Fibroblast of skin of scalp (primary cell): ENCODE results near the gene ACAP2. TPM values are rescaled to one million over a fixed set of nuclear protein-coding genes. Genes with fewer than 3 reads are reported as not detected.
"Not testable (repeated sequence)": the region's sequence is repeated elsewhere in the genome, so short reads cannot be mapped to it uniquely, and the experiment has no call there.

Experiments
- DNase-seq: peaks from one replicate; pipeline ENCODE4 v3.0.0-alpha.2; 2013
- polyA plus RNA-seq, 2 experiments: library from polyadenylated mRNA; unstranded; fragments of 120-200 nt; gene quantifications; one replicate each; pipeline ENCODE4 v1.2.1, GENCODE V29; 2013; ENCODE audit not compliant: insufficient read length in 2 of 2

ACAP2 gene
- 23.7 TPM for polyA plus RNA-seq (2013, experiment 1 of 2; ENCODE audit: insufficient read length)
- 27.8 TPM for polyA plus RNA-seq (2013, experiment 2 of 2; ENCODE audit: insufficient read length)

GRCh38 chr3:195442573-195443390, at the start of gene ACAP2:
Gene ACAP2, minus strand, starts transcription at chr3:195443020. Its CDS starts 173 bp downstream, at chr3:195442847.
- peak; percentile 99 for DNase-seq

GRCh38 chr3:195475614-195476013, 32.8 kb upstream of the ACAP2 start:
- DNase-seq: no peak

GRCh38 chr3:195475116-195475515, 32.3 kb upstream of the ACAP2 start:
- not testable (repeated sequence) for DNase-seq

- DNase-seq: no peak
Observed at GRCh38 chr3:195468841-195469240, 26.0 kb upstream of the ACAP2 start.

- DNase-seq: no peak
Observed at GRCh38 chr3:195468391-195468776, 25.6 kb upstream of the ACAP2 start.

GRCh38 chr3:195467641-195468390, 25.0 kb upstream of the ACAP2 start:
- DNase-seq: peak; percentile 65

GRCh38 chr3:195466251-195466650, 23.4 kb upstream of the ACAP2 start:
- DNase-seq: no peak

- DNase-seq: not testable (repeated sequence)
Observed at GRCh38 chr3:195462922-195463321, 20.1 kb upstream of the ACAP2 start.

GRCh38 chr3:195462308-195462610, 19.4 kb upstream of the ACAP2 start:
- no peak for DNase-seq

- DNase-seq: no peak
Observed at GRCh38 chr3:195461594-195462307, 18.9 kb upstream of the ACAP2 start.

GRCh38 chr3:195460091-195460713, 17.4 kb upstream of the ACAP2 start:
- DNase-seq: no peak

GRCh38 chr3:195458316-195458717, 15.5 kb upstream of the ACAP2 start:
- no peak for DNase-seq

GRCh38 chr3:195455789-195456188, 13.0 kb upstream of the ACAP2 start:
- no peak for DNase-seq

- DNase-seq: no peak
Observed at GRCh38 chr3:195453236-195453635, 10.4 kb upstream of the ACAP2 start.

GRCh38 chr3:195451373-195452015, 8.7 kb upstream of the ACAP2 start:
- no peak for DNase-seq

GRCh38 chr3:195450731-195451229, 8.0 kb upstream of the ACAP2 start:
- DNase-seq: peak; percentile 13

GRCh38 chr3:195448205-195448875, 5.5 kb upstream of the ACAP2 start:
- DNase-seq: peak; percentile 20

GRCh38 chr3:195447201-195447600, 4.4 kb upstream of the ACAP2 start:
- no peak for DNase-seq

- DNase-seq: no peak
Observed at GRCh38 chr3:195446359-195446758, 3.5 kb upstream of the ACAP2 start.

- DNase-seq: no peak
Observed at GRCh38 chr3:195445885-195446284, 3.1 kb upstream of the ACAP2 start.

GRCh38 chr3:195443391-195443989, 670 bp upstream of the ACAP2 start:
- no peak for DNase-seq
